Measurements from ENCODE around the gene OR5AL1.

DNA sequence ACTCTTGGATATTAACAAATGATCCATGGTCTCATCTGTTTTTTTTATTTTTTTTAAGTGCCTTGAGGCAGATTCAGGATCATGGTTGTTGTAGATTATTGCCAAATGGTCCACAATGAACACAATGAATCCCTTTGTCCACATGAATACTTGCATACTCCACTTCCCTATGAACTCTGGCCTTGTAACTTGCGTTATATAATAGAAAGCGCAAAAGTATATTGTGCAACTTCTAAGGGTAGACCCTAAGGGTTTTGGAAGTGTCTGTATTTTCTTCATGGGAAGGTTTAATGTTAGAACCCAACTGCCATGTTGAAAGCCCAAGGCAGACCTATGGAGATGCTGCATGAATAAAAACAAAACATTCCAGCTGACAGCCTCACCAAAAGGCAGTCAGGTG lies 8.1 kb upstream of the OR5AL1 start:
- TF ChIP-seq, protein P1, sequence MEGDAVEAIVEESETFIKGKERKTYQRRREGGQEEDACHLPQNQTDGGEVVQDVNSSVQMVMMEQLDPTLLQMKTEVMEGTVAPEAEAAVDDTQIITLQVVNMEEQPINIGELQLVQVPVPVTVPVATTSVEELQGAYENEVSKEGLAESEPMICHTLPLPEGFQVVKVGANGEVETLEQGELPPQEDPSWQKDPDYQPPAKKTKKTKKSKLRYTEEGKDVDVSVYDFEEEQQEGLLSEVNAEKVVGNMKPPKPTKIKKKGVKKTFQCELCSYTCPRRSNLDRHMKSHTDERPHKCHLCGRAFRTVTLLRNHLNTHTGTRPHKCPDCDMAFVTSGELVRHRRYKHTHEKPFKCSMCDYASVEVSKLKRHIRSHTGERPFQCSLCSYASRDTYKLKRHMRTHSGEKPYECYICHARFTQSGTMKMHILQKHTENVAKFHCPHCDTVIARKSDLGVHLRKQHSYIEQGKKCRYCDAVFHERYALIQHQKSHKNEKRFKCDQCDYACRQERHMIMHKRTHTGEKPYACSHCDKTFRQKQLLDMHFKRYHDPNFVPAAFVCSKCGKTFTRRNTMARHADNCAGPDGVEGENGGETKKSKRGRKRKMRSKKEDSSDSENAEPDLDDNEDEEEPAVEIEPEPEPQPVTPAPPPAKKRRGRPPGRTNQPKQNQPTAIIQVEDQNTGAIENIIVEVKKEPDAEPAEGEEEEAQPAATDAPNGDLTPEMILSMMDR (IDR thresholded peaks at IDR 0.05), result no peak
- TF ChIP-seq POLR2AphosphoS5 (IDR thresholded peaks at IDR 0.05; ENCODE audit: insufficient read depth in 1 of 2, low read depth in 1 of 2), result no peak
- no peak for TF ChIP-seq POLR2A (IDR thresholded peaks at IDR 0.05)
